A549 (cell line): Measurements from ENCODE around the gene S100A8. TPM values are rescaled to one million over a fixed set of nuclear protein-coding genes. Genes with fewer than 3 reads are reported as not detected.

Experiments
- ATAC-seq, 2 experiments: fragments of 200-7000 bp in 1 of 2; fragments of >200 bp in 1 of 2; cut with Nextera tagmentation in 1 of 2; cut with Tn5 transposase in 1 of 2; 3 replicates each; pipeline versions ENCODE4 v1.8.0 to v1.9.1; 2018 to 2020; ENCODE audit warnings: mild to moderate bottlenecking in 1 of 2, moderate library complexity in 1 of 2
- CTCF ChIA-PET: fragments of 300-600 bp; sonication (Branson Sonifier 250); formaldehyde crosslinking; extraction: SDS; loops from one replicate; lab custom pipeline; 2021; ENCODE audit warnings: antibody characterized with exemption, inconsistent platforms; lab: Yijun Ruan, JAX
- POLR2A ChIA-PET: fragments of 350-600 bp; formaldehyde crosslinking; extraction: SDS; loops from one replicate; lab custom pipeline; 2021; ENCODE audit warnings: antibody characterized with exemption, inconsistent platforms; lab: Yijun Ruan, JAX
- DNase-seq, 2 experiments: peaks; one replicate each; pipeline versions ENCODE4 v3.0.0 to v3.0.0-alpha.2; 2011 to 2016; ENCODE audit warnings: low read depth in 1 of 2, low spot score in 1 of 2
- FAIRE-seq: peaks from 2 replicates; lab custom pipeline; 2011; peaks lifted over from hg19 to GRCh38; lab: Jason Lieb, UNC
- H3K27ac ChIP-seq, 2 experiments: fragments of >200 bp; sonication (Bioruptor Twin); formaldehyde crosslinking; 3 replicates each; pipeline ENCODE4 v1.5.1; 2016 to 2017
- H3K4me1 ChIP-seq: fragments of >200 bp; sonication (Bioruptor Twin); formaldehyde crosslinking; 3 replicates; pipeline ENCODE4 v1.6.1; 2016
- H3K4me2 ChIP-seq: fragments of >200 bp; sonication (Bioruptor Twin); formaldehyde crosslinking; 3 replicates; pipeline ENCODE4 v1.6.1; 2016
- H3K4me3 ChIP-seq: fragments of >200 bp; sonication (Bioruptor Twin); formaldehyde crosslinking; 3 replicates; pipeline ENCODE4 v1.5.1; 2016
- H3K9me3 ChIP-seq: fragments of >200 bp; sonication (Bioruptor Twin); formaldehyde crosslinking; 3 replicates; pipeline ENCODE4 v1.6.1; 2016
- ATOH8 ChIP-seq: fragments of 250-450 bp; sonication (Bioruptor Pico); IDR thresholded peaks from 2 replicates; pipeline ENCODE4 v1.5.0; 2020; ENCODE audit warnings: low read depth, mild to moderate bottlenecking, moderate library complexity
- CBX2 ChIP-seq: fragments of 200-600 bp; sonication (generic); IDR thresholded peaks from 2 replicates; pipeline ENCODE4 v1.6.1; 2016; ENCODE audit warnings: low read depth, mild to moderate bottlenecking, borderline replicate concordance
- CBX8 ChIP-seq: fragments of 200-600 bp; sonication (generic); IDR thresholded peaks from 2 replicates; pipeline ENCODE4 v1.6.1; 2016
- CEBPB ChIP-seq, 2 experiments: fragments of >200 bp in 1 of 2; sonication (Bioruptor Twin) in 1 of 2; formaldehyde crosslinking in 1 of 2; IDR thresholded peaks; 2 replicates each; pipeline ENCODE4 v1.6.1; 2012 to 2016
- CHD2 ChIP-seq: fragments of 150-350 bp; IDR thresholded peaks from 2 replicates; pipeline ENCODE4 v1.6.1; 2014; ENCODE audit warnings: low read length; ENCODE audit not compliant: partially characterized antibody
- CHD4 ChIP-seq: fragments of 200-600 bp; sonication (generic); IDR thresholded peaks from 2 replicates; pipeline ENCODE4 v1.6.1; 2016; ENCODE audit warnings: antibody characterized with exemption, mild to moderate bottlenecking, borderline replicate concordance
- EHF ChIP-seq: fragments of 250-450 bp; sonication (Bioruptor Pico); IDR thresholded peaks from 2 replicates; pipeline ENCODE4 v1.5.0; 2020; ENCODE audit warnings: mild to moderate bottlenecking
- EHMT2 ChIP-seq: fragments of 200-600 bp; sonication (generic); IDR thresholded peaks from 2 replicates; pipeline ENCODE4 v1.6.1; 2016; ENCODE audit warnings: antibody characterized with exemption, low read depth, mild to moderate bottlenecking, moderate library complexity
- EP300 ChIP-seq, 2 experiments: fragments of >200 bp; sonication (Bioruptor Twin); formaldehyde crosslinking; IDR thresholded peaks; 2 replicates in 1 of 2; 3 replicates in 1 of 2; pipeline ENCODE4 v1.6.1; 2016 to 2017
- ESRRA ChIP-seq: fragments of 150-350 bp; IDR thresholded peaks from 2 replicates; pipeline ENCODE4 v1.6.1; 2014; ENCODE audit warnings: mild to moderate bottlenecking, low read length, borderline replicate concordance
- HDAC2 ChIP-seq: fragments of 200-600 bp; sonication (generic); IDR thresholded peaks from 2 replicates; pipeline ENCODE4 v1.6.1; 2016
- HOXA7 ChIP-seq: fragments of 250-450 bp; sonication (Bioruptor Pico); IDR thresholded peaks from 2 replicates; pipeline ENCODE4 v1.5.0; 2020; ENCODE audit warnings: mild to moderate bottlenecking, moderate library complexity
- JUN ChIP-seq, 2 experiments: fragments of >200 bp; sonication (Bioruptor Twin); formaldehyde crosslinking; IDR thresholded peaks; 2 replicates in 1 of 2; 3 replicates in 1 of 2; pipeline ENCODE4 v1.6.1; 2016 to 2017
- JUNB ChIP-seq: fragments of >200 bp; sonication (Bioruptor Twin); formaldehyde crosslinking; IDR thresholded peaks from 2 replicates; pipeline ENCODE4 v1.6.1; 2016
- MAFK ChIP-seq: fragments of 450-650 bp; IDR thresholded peaks from 2 replicates; pipeline ENCODE4 v1.6.1; 2014; ENCODE audit not compliant: partially characterized antibody
- PHF8 ChIP-seq: fragments of 200-600 bp; sonication (generic); IDR thresholded peaks from 2 replicates; pipeline ENCODE4 v1.6.1; 2016; ENCODE audit warnings: low read depth, mild to moderate bottlenecking, antibody characterized with exemption, moderate library complexity, borderline replicate concordance
- POLR2A ChIP-seq: IDR thresholded peaks from 2 replicates; pipeline ENCODE4 v1.6.1; 2012; ENCODE audit warnings: mild to moderate bottlenecking, low read length
- RAD21 ChIP-seq, 2 experiments: fragments of >200 bp in 1 of 2; sonication (Bioruptor Twin) in 1 of 2; formaldehyde crosslinking in 1 of 2; IDR thresholded peaks in 1 of 2; conservative IDR thresholded peaks in 1 of 2; 2 replicates in 1 of 2; 3 replicates in 1 of 2; pipeline ENCODE4 v1.6.1; 2012 to 2018; ENCODE audit warnings: inconsistent platforms in 1 of 2
- RARB ChIP-seq: fragments of 250-450 bp; sonication (Bioruptor Pico); IDR thresholded peaks from 2 replicates; pipeline ENCODE4 v1.8.0; 2021; ENCODE audit warnings: mild to moderate bottlenecking, moderate library complexity
- REST ChIP-seq: fragments of 200-600 bp; sonication (generic); IDR thresholded peaks from 2 replicates; pipeline ENCODE4 v1.6.1; 2016; ENCODE audit warnings: antibody characterized with exemption, mild to moderate bottlenecking, moderate library complexity
- SREBF2 ChIP-seq: fragments of 450-650 bp; IDR thresholded peaks from 2 replicates; pipeline ENCODE4 v1.6.1; 2014; ENCODE audit warnings: mild to moderate bottlenecking, moderate library complexity
- USF2 ChIP-seq: fragments of 450-650 bp; IDR thresholded peaks from 2 replicates; pipeline ENCODE4 v1.6.1; 2014; ENCODE audit warnings: antibody characterized with exemption
- ZFP36 ChIP-seq: fragments of 450-650 bp; IDR thresholded peaks from 2 replicates; pipeline ENCODE4 v1.6.1; 2014; ENCODE audit warnings: borderline replicate concordance; ENCODE audit not compliant: partially characterized antibody
- WGBS: methylation state at CpG from one replicate; pipeline ENCODE4 v1.1.6; 2017; ENCODE audit errors: missing lambda C conversion rate; 5-methylcytosine and 5-hydroxymethylcytosine counted together
- polyA plus RNA-seq, 4 experiments: library from polyadenylated mRNA; depleted of rRNA in 3 of 4; stranded (reverse); fragments of >200 nt; fragmentation: RNase III in 1 of 4; extraction: RNeasy Plus Mini Kit Qiagen cat#74134 plus additional on column Dnase treatment in 1 of 4; gene quantifications; 2 replicates in 3 of 4; 3 replicates in 1 of 4; pipeline ENCODE4 v1.2.3, GENCODE V29; 2011 to 2017

S100A8 gene
- polyA plus RNA-seq, 2 of the 4 experiments (the other 2 are of a cell fraction) = not detected

GRCh38 chr1:153430166-153430553 is 39.3 kb upstream of the S100A8 start:
- no peaks in the 10 kb centered on the region for H3K9me3 ChIP-seq
- ATAC-seq (no peak), DNase-seq (no peak), FAIRE-seq (no peak)
- ChIA-PET CTCF (interaction anchor here (1.3 to 1.9 kb wide), 3 partner anchors 31 to 77 kb away, joined by 4 to 6 read pairs (median 6); no protein-coding TSS in a partner anchor), POLR2A (no interaction called here)
- H3K27ac ChIP-seq = no peak overlapping the region
- WGBS = 0% methylated on average over 2 of the region's 2 CpGs
- no peaks in the 10 kb centered on the region for H3K4me1 ChIP-seq
- H3K4me2 ChIP-seq = no peak overlapping the region
- H3K4me3 ChIP-seq = no peak overlapping the region
- TF ChIP-seq RARB (CRISPR knock-in tag) = no peak
- TF ChIP-seq HOXA7 = no peak
- no peak for TF ChIP-seq CHD2

- FAIRE-seq (no peak), ATAC-seq (no peak), DNase-seq (no peak)
- no peak overlapping the region for H3K4me2 ChIP-seq
- H3K9me3 ChIP-seq = no peaks in the 10 kb centered on the region
- CTCF ChIA-PET = interaction anchor here (0.7 to 1.9 kb wide), 5 partner anchors 30 to 76 kb away, joined by 3 to 6 read pairs (median 5); no protein-coding TSS in a partner anchor
- H3K4me3 ChIP-seq = no peak overlapping the region
- no peaks in the 10 kb centered on the region for H3K4me1 ChIP-seq
- TF ChIP-seq CBX2 (no peak), EP300 (IDR thresholded peaks at IDR 0.05) (no peak), PHF8 (no peak), CEBPB (IDR thresholded peaks at IDR 0.05) (no peak), POLR2A (no peak), SREBF2 (no peak), EHF (CRISPR knock-in tag) (no peak), ZFP36 (no peak), RAD21 (conservative IDR thresholded peaks at IDR 0.05 in 1 of 2, IDR thresholded peaks at IDR 0.05 in 1 of 2) (no peak), CHD4 (no peak), ATOH8 (CRISPR knock-in tag) (no peak), JUN (IDR thresholded peaks at IDR 0.05) (no peak), MAFK (no peak)
- POLR2A ChIA-PET = no interaction called here
- 2% methylated on average over 7 of the region's 7 CpGs for WGBS
- H3K27ac ChIP-seq = no peak overlapping the region
Measured at GRCh38 chr1:153429266-153430165, 38.6 kb upstream of the S100A8 start.

DNA sequence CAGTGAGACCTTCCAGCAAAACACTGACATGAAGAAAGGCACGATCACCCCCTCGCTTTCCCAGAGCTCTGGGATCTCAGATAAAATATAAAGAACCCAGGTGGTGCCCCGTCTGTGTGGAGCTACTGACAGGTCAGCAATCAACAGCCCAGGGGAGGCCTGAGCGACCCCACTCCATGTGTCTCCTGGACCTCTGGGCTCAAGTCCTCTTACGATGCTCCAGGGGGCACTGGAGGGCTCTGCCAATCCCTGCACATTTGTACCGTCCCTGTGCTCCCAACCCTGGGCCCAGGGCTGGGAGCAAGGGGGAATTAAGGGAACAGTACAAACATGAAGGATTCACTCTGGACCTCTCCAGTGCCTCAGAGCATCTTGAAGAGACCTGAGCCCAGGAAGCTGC is 37.9 kb upstream of the S100A8 start:
- WGBS = 0% methylated on average over 5 of the region's 6 CpGs
- ChIA-PET CTCF (interaction anchor here (0.7 to 1.9 kb wide), 5 partner anchors 29 to 66 kb away, joined by 3 to 6 read pairs (median 4); no protein-coding TSS in a partner anchor), POLR2A (no interaction called here)
- FAIRE-seq (no peak), DNase-seq (no peak), ATAC-seq (peak; percentile 51 to 69; a peak in 3 of 6 replicates)
- H3K9me3 ChIP-seq = no peaks in the 10 kb centered on the region
- H3K4me3 ChIP-seq = no peak overlapping the region
- no peak overlapping the region for H3K27ac ChIP-seq
- TF ChIP-seq ESRRA (no peak), CBX8 (no peak), HDAC2 (no peak), CHD2 (no peak), JUNB (no peak), EHMT2 (no peak), CHD4 (no peak), USF2 (no peak), REST (no peak)
- no peak overlapping the region for H3K4me2 ChIP-seq
- no peaks in the 10 kb centered on the region for H3K4me1 ChIP-seq
